Gastroesophageal sphincter (tissue), 4 donors: Measurements from ENCODE around the gene TMEM38A. TPM values are rescaled to one million over a fixed set of nuclear protein-coding genes. Genes with fewer than 3 reads are reported as not detected.

Experiments
- ATAC-seq: fragments of 150-250 bp; one replicate; pipeline ENCODE4 v1.9.1; 2016; ENCODE audit warnings: mild to moderate bottlenecking, moderate library complexity
- H3K27ac ChIP-seq, 4 donors: fragments of 200-600 bp; sonication (generic) in 3 of 4; 1 replicate in 3 of 4; 2 replicates in 1 of 4; pipeline ENCODE4 v1.5.1; 2016 to 2019
- H3K27me3 ChIP-seq: fragments of 200-600 bp; sonication (generic); one replicate; pipeline ENCODE4 v1.5.1; 2019
- H3K36me3 ChIP-seq, 2 donors: fragments of 200-600 bp; sonication (generic); one replicate each; pipeline ENCODE4 v1.5.1; 2019; ENCODE audit warnings: control low read depth in 1 of 2
- H3K4me1 ChIP-seq, 3 donors: fragments of 200-600 bp; sonication (generic); 1 replicate in 2 of 3; 2 replicates in 1 of 3; pipeline ENCODE4 v1.5.1; 2016 to 2019; ENCODE audit warnings: control low read depth in 2 of 3
- H3K4me3 ChIP-seq, 2 donors: fragments of 200-600 bp; sonication (generic); one replicate each; pipeline ENCODE4 v1.5.1; 2019; ENCODE audit warnings: mild to moderate bottlenecking in 1 of 2, moderate library complexity in 1 of 2
- H3K9me3 ChIP-seq, 3 donors: fragments of 200-600 bp; sonication (generic); one replicate each; pipeline ENCODE4 v1.5.1; 2017 to 2019; ENCODE audit warnings: control low read depth in 2 of 3
- CTCF ChIP-seq, 4 experiments: fragments of 200-600 bp in 2 of 4; fragments of 450-650 bp in 2 of 4; sonication (generic) in 1 of 4; IDR thresholded peaks; one replicate each; pipeline ENCODE4 v1.5.1; 2017 to 2019; ENCODE audit warnings: antibody characterized with exemption in 4 of 4, mild to moderate bottlenecking in 2 of 4, moderate library complexity in 2 of 4
- EP300 ChIP-seq: sonication (generic); formaldehyde crosslinking; IDR thresholded peaks from one replicate; pipeline ENCODE4 v1.6.1; 2017; ENCODE audit warnings: antibody characterized with exemption, mild to moderate bottlenecking
- POLR2A ChIP-seq, 2 donors: fragments of 450-650 bp; IDR thresholded peaks; one replicate each; pipeline ENCODE4 v1.6.1; 2017; ENCODE audit warnings: antibody characterized with exemption in 2 of 2, mild to moderate bottlenecking in 2 of 2, moderate library complexity in 1 of 2
- POLR2AphosphoS5 ChIP-seq: sonication (generic); formaldehyde crosslinking; IDR thresholded peaks from one replicate; pipeline ENCODE4 v1.6.1; 2017; ENCODE audit warnings: antibody characterized with exemption
- WGBS, 2 donors: methylation state at CpG; one replicate each; pipeline ENCODE4 v1.1.5; 2018; ENCODE audit warnings: low coverage in 1 of 2; 5-methylcytosine and 5-hydroxymethylcytosine counted together
- total RNA-seq, 4 donors: library from RNA; depleted of rRNA; stranded (reverse); fragments of >200 nt; gene quantifications; one replicate each; pipeline ENCODE4 v1.1.0, GENCODE V29; 2016

The TMEM38A gene
- total RNA-seq, 4 donors from 2014 or later, result 7.1 to 18.8 (median 8.8) TPM

- no peak overlapping the region for H3K4me3 ChIP-seq
- no peak for ATAC-seq
- peaks cover 0 to 21% of the 10 kb centered on the region in 2 donors for H3K36me3 ChIP-seq
- H3K27ac ChIP-seq, result no peak overlapping the region
- no peaks in the 10 kb centered on the region for H3K27me3 ChIP-seq
- H3K4me1 ChIP-seq, result peaks cover 0 to 88% (median 31%) of the 10 kb centered on the region in 3 donors
- no peak for TF ChIP-seq CTCF (IDR thresholded peaks at IDR 0.05)
- TF ChIP-seq EP300, result no peak
- TF ChIP-seq POLR2AphosphoS5, result no peak
- TF ChIP-seq POLR2A (IDR thresholded peaks at IDR 0.05), result no peak
- 63 to 91% methylated on average over 5 of the region's 7 CpGs for WGBS, 2 donors
- no peaks in the 10 kb centered on the region for H3K9me3 ChIP-seq
Observed at GRCh38 chr19:16621165-16621800, 39.7 kb upstream of the TMEM38A start.

GRCh38 chr19:16623066-16623465 lies 37.9 kb upstream of the TMEM38A start:
- Histone ChIP-seq H3K4me1 (peaks cover 2 to 82% (median 40%) of the 10 kb centered on the region in 3 donors), H3K9me3 (no peaks in the 10 kb centered on the region), H3K27me3 (no peaks in the 10 kb centered on the region), H3K4me3 (no peak overlapping the region), H3K36me3 (peaks cover 0 to 21% of the 10 kb centered on the region in 2 donors), H3K27ac (no peak overlapping the region)
- no peak for ATAC-seq
- 93% methylated on average over 2 of the region's 2 CpGs; no CpG with 5 or more reads in 1 of the 2 donors for WGBS, 2 donors
- TF ChIP-seq EP300, result no peak

- WGBS, 2 donors, result 50 to 61% methylated on average over 1 to 5 of the region's 6 CpGs
- no peak for ATAC-seq
- Histone ChIP-seq H3K4me3 (no peak overlapping the region), H3K27me3 (no peaks in the 10 kb centered on the region), H3K9me3 (no peaks in the 10 kb centered on the region), H3K27ac (no peak overlapping the region), H3K36me3 (peaks cover 0 to 21% of the 10 kb centered on the region in 2 donors), H3K4me1 (peaks cover 2 to 77% (median 40%) of the 10 kb centered on the region in 3 donors)
- no peak for TF ChIP-seq EP300
- no peak for TF ChIP-seq CTCF (IDR thresholded peaks at IDR 0.05)
- TF ChIP-seq POLR2AphosphoS5, result no peak
- TF ChIP-seq POLR2A (IDR thresholded peaks at IDR 0.05), result no peak
Observed at GRCh38 chr19:16623576-16623975, 37.4 kb upstream of the TMEM38A start.

- H3K9me3 ChIP-seq, result no peaks in the 10 kb centered on the region
- TF ChIP-seq CTCF (IDR thresholded peaks at IDR 0.05) (no peak), POLR2A (IDR thresholded peaks at IDR 0.05) (no peak), EP300 (no peak), POLR2AphosphoS5 (no peak)
- H3K4me3 ChIP-seq, result no peak overlapping the region
- peaks cover 0 to 21% of the 10 kb centered on the region in 2 donors for H3K36me3 ChIP-seq
- H3K4me1 ChIP-seq, result peaks cover 2 to 76% (median 38%) of the 10 kb centered on the region in 3 donors
- ATAC-seq, result no peak
- H3K27me3 ChIP-seq, result no peaks in the 10 kb centered on the region
- H3K27ac ChIP-seq, result no peak overlapping the region
- 42 to 73% methylated on average over 3 to 10 of the region's 10 CpGs for WGBS, 2 donors
Observed at GRCh38 chr19:16624236-16624635, 36.7 kb upstream of the TMEM38A start.

- ATAC-seq, result no peak
- Histone ChIP-seq H3K36me3 (peaks cover 0 to 27% of the 10 kb centered on the region in 2 donors), H3K4me3 (no peak overlapping the region), H3K4me1 (peaks cover 2 to 72% (median 32%) of the 10 kb centered on the region in 3 donors), H3K27me3 (no peaks in the 10 kb centered on the region), H3K27ac (peak overlapping the region in 3 of 4 donors; percentile 19 to 33 (median 22)), H3K9me3 (no peaks in the 10 kb centered on the region)
- 53 to 79% methylated on average over 10 to 11 of the region's 16 CpGs for WGBS, 2 donors
- TF ChIP-seq CTCF (IDR thresholded peaks at IDR 0.05) (no peak), POLR2A (IDR thresholded peaks at IDR 0.05) (no peak), POLR2AphosphoS5 (no peak), EP300 (no peak)
Observed at GRCh38 chr19:16625163-16625958, 35.6 kb upstream of the TMEM38A start.
